Astrocyte of the spinal cord (primary cell): ENCODE data around the gene RAB11FIP4.

Source experiments
- DNase-seq: peaks from one replicate; pipeline ENCODE4 v3.0.0; 2011; ENCODE audit warnings: low read depth, low spot score
- H3K4me3 ChIP-seq: 2 replicates; pipeline ENCODE4 v1.5.1; 2011; ENCODE audit warnings: low read depth, mild to moderate bottlenecking, low read length, moderate library complexity
- CTCF ChIP-seq: IDR thresholded peaks from 2 replicates; pipeline ENCODE4 v1.5.1; 2012; ENCODE audit warnings: low read depth, mild to moderate bottlenecking, low read length, inconsistent platforms
- in situ Hi-C: cut with HindIII; loops from 2 replicates; pipeline ENCODE4 v1.10.0; 2017; ENCODE audit warnings: low sequenced_read_pairs

Gene RAB11FIP4

GRCh38 chr17:31424944-31425281, 33.4 kb downstream of the RAB11FIP4 start:
- H3K4me3 ChIP-seq, result no peak overlapping the region
- in situ Hi-C loops, result no loop called here
- no peak for DNase-seq
- no peak for TF ChIP-seq CTCF

GRCh38 chr17:31425282-31426040, 34.0 kb downstream of the RAB11FIP4 start:
- H3K4me3 ChIP-seq, result no peak overlapping the region
- in situ Hi-C loops, result no loop called here
- TF ChIP-seq CTCF, result no peak
- DNase-seq, result no peak

- in situ Hi-C loops, result no loop called here
- no peak for DNase-seq
- no peak overlapping the region for H3K4me3 ChIP-seq
- TF ChIP-seq CTCF, result no peak
Observed at GRCh38 chr17:31427684-31428083, 36.2 kb downstream of the RAB11FIP4 start.

DNA sequence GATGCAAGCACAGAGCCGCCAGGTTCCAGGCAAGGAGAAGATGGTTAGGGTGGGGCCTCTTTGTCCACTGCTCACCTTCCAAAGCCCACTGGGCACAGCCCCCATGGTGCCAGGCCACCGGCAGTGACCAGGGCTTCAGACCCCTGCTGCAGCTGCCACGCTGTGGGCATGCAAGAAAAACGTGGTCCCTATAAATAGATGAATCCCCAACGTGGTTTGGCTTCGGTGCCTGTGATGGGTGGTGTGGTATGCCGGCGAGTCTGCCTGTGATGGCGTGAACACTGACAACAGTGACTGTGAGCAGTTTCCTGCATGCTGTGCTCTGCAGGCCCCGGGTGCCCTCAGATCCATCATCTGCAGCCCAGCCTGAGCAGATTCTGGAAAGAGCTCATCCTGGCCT, 36.6 kb downstream of the RAB11FIP4 start:
- in situ Hi-C loops, result no loop called here
- H3K4me3 ChIP-seq, result no peak overlapping the region
- no peak for TF ChIP-seq CTCF
- no peak for DNase-seq

DNA sequence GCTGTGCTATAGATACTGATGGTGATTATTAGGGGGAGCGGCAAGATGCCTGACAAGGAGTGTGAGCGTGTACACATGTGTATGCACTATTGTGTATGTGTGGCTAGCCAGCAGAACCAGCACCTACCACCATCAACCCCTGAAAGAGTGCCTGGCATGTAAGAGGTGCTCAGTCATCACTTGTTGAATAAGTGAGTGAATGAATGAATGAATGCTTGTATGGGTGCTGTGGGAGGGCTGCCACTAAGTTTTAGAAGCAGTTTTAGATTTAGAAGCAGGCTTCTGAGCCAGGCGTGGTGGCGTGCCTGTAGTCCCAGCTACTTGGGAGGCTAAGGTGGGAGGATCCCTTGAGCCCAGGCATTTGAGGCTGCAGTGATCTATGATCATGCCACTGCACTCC, 37.0 kb downstream of the RAB11FIP4 start:
- no peak overlapping the region for H3K4me3 ChIP-seq
- DNase-seq, result no peak
- in situ Hi-C loops, result no loop called here
- no peak for TF ChIP-seq CTCF

- in situ Hi-C loops, result no loop called here
- no peak overlapping the region for H3K4me3 ChIP-seq
- no peak for TF ChIP-seq CTCF
- DNase-seq, result no peak
Observed at GRCh38 chr17:31431098-31431851, 39.8 kb downstream of the RAB11FIP4 start.
